PC-3 (cell line): Measurements from ENCODE around the gene CAPZB.

Experiments used
- EZH2 ChIP-seq: fragments of 300-600 bp; sonication (generic); IDR thresholded peaks from one replicate; pipeline ENCODE4 v1.6.1; 2017; ENCODE audit warnings: antibody characterized with exemption, mild to moderate bottlenecking, low read length; ENCODE audit not compliant: unreplicated experiment
- TF ChIP-seq, protein P1 (sequence below): fragments of 300-600 bp; sonication (generic); conservative IDR thresholded peaks from 2 replicates; pipeline ENCODE4 v1.5.1; 2017; ENCODE audit warnings: antibody characterized with exemption, low read depth, mild to moderate bottlenecking, low read length

DNA sequence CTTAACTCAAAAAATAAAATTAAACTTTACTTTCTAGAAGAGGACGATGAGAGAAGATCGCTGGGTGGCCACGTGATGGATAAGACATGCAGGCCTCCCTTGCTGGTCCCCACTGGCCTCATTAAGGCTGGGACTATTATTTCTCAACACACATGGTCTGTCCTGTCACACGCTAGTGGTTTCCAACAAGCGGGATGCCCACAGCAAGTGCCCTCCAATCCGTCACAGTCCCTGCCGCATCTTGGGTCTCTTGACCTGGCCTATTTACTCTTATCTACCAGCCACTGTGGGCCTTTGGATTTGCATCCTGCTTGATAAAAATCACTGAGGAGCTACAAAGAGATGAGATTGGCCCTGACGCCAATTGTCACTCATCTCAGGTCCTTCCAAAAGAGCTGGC is 30.0 kb downstream of the CAPZB start:
- TF ChIP-seq, protein P1, sequence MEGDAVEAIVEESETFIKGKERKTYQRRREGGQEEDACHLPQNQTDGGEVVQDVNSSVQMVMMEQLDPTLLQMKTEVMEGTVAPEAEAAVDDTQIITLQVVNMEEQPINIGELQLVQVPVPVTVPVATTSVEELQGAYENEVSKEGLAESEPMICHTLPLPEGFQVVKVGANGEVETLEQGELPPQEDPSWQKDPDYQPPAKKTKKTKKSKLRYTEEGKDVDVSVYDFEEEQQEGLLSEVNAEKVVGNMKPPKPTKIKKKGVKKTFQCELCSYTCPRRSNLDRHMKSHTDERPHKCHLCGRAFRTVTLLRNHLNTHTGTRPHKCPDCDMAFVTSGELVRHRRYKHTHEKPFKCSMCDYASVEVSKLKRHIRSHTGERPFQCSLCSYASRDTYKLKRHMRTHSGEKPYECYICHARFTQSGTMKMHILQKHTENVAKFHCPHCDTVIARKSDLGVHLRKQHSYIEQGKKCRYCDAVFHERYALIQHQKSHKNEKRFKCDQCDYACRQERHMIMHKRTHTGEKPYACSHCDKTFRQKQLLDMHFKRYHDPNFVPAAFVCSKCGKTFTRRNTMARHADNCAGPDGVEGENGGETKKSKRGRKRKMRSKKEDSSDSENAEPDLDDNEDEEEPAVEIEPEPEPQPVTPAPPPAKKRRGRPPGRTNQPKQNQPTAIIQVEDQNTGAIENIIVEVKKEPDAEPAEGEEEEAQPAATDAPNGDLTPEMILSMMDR: no peak
- no peak for TF ChIP-seq EZH2
